COLO829 (cell line): ENCODE measurements around the gene B4GALNT1.
A peak's percentile ranks its signal among the peaks of the same experiment; 100 is the strongest.
"Not testable (repeated sequence)": the region's sequence is repeated elsewhere in the genome, so short reads cannot be mapped to it uniquely, and the experiment has no call there.

Experiments used
- DNase-seq: peaks from one replicate; pipeline ENCODE4 v3.0.0; 2012; ENCODE audit warnings: low spot score

Gene B4GALNT1

DNA sequence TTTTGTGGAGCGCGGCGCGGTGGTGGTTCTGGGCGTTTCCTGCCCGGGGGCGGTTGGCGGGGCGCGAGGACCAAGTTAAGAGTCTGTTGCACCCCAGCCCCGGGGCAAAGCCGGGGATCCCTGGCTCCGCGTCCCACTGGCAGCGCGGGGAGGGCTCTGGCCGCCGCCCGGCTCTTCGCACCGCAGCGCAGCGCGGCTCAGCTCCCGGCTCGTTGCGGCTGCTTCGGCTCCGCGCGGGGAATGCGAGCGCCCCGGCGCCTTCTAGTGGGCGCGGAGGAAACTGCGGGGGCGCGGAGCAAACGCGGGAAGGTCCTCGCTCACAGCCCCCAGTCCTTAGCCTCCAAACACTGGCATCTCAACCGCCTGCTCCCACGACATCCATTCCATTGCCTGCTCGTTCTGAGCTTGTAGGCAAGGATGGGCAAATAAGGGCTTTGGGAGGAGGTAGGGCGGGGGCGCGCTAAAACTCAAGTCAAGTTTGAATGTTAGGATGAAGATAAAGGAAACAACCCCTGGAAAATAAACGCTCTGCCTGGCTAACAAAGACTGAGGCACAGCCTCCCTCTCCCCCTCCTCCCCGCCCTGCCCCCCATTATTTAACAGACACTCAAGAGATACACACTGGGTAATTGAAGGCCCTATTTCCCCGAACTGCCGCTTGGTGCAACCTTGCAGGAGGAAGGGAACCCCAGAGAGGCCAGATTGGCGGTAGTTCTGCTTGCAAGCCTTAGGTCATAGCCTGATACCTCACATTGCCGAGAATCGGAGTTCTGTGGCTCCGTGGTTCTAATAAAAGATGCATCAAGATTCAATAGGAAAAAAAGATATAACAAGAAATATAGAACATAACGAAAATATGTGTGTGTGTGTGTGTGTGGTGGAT, at the start of gene B4GALNT1:
Gene B4GALNT1, minus strand, starts transcription at position 244 of the 883 bp plus-strand sequence. CDS start 1,069 bp downstream, outside the sequence.
- peak; percentile 57 for DNase-seq

DNA sequence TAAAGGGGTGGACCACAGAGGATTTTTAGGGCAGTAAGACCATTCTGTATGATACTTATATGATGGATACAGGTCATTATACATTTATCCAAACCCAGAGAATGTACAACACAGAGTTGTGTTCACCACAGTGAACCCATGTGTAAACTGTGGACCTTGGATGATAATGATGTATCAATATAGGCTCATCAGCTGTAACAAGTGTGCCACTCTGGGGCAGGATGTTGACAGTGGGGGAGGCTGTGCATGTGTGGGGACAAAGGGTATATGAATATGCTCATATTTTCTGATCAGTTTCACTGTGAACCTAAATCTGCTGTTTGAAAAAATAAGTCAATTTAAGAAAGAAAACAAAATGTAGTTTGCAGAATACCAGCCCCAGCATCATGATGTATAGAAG, 46.7 kb upstream of the B4GALNT1 start:
- DNase-seq = no peak

DNA sequence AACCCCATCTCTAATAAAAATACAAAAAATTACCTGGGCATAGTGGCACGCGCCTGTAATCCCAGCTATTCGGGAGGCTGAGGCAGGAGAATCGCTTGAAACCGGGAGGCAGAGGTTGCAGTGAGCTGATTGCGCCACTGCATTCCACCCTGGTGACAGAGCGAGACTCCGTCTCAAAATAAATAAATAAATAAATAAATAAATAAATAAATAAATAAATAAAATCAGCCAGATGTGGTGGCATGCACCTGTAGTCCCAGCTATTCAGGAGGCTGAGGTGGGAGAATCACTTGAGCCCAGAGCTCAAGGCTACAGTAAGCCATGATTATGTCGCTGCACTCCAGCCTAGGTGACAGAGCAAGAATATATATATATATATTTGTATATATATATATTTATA, 44.9 kb upstream of the B4GALNT1 start:
- DNase-seq = not testable (repeated sequence)

DNA sequence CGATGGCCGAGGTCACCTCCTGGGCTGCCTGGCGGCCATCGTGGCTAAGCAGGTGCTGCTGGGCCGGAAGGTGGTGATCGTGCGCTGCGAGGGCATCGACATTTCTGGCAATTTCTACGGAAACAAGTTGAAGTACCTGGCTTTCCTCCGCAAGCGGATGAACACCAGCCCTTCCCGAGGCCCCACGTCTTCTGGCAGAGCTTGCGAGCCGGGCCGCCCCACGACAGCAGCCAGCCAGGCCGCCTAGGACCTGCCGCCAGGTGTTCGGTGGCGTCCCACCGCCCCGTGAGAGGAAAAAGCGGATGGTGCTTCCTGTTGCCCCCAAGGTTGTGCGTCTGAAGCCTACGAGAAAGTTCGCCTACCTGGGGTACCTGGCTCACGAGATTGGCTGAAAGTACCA, 41.7 kb upstream of the B4GALNT1 start:
- DNase-seq = no peak

DNA sequence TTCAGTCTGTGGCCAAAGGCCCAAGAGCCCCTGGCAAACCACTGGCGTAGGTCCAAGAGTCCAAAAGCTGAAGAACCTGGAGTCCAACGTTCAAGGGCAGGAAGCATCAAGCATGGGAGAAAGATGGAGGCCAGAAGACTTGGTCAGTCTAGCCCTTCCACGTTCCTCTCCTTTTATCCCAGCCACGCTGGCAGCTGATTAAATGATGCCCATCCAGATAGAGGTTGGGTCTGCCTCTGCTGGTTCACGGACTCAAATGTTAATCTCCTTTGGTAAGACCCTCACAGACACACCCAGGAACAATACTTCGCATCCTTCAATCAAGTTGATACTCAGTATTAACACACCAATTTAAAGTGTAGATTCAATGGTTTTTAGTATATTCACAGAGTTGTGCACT, 39.8 kb upstream of the B4GALNT1 start:
- DNase-seq = no peak

DNA sequence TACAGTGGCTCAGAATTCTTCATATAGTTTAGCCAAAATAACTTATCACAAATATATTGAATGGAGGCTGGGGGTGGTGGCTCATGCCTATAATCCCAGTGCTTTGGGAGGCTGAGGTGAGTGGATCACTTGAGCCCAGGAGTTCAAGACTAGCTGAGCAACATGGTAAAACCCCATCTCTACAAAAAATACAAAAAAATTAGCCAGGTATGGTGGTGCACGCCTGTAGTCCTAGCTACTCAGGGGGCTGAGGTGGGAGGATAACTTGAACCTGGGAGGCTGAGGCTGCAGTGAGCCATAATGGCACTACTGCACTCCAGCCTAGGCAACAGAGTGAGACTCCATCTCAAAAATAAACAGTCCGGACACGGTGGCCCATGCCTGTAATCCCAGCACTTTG, 38.8 kb upstream of the B4GALNT1 start:
- DNase-seq = not testable (repeated sequence)

DNA sequence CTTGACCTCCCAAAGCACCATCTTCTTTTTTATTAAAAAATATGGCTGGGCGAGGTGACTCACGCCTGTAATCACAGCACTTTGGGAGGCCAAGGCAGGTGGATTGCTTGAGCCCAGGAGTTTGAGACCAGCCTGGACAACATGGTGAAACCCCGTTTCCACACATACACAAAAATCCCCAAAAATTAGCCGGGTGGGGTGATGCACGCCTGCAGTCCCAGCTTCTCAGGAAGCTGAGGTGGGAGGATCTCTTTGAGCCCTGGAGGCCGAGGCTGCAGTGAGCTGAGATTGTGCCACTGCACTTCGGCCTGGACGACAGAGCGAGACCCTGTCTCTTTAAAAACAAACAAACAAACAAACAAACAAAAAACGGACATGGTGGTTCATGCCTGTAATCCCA, 36.7 kb upstream of the B4GALNT1 start:
- DNase-seq = not testable (repeated sequence)

DNA sequence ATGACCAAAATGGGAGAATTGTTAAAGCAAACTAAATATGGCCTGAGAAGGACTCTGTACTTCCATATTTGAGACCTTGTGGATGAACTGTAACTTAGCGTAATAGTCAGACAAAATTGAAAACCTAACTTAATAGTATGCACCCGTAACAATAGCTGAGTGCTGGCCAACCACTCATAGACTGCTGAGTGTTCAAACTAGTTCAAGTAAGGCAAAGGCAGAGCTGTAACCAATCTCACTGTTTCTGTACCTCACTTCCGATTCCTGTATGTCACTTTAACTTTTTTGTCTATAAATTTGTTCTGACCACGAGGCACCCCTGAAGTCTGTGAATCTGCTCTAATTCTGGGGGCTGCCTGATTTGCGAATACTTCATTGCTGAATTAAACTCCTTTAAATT, 33.9 kb upstream of the B4GALNT1 start:
- no peak for DNase-seq

DNA sequence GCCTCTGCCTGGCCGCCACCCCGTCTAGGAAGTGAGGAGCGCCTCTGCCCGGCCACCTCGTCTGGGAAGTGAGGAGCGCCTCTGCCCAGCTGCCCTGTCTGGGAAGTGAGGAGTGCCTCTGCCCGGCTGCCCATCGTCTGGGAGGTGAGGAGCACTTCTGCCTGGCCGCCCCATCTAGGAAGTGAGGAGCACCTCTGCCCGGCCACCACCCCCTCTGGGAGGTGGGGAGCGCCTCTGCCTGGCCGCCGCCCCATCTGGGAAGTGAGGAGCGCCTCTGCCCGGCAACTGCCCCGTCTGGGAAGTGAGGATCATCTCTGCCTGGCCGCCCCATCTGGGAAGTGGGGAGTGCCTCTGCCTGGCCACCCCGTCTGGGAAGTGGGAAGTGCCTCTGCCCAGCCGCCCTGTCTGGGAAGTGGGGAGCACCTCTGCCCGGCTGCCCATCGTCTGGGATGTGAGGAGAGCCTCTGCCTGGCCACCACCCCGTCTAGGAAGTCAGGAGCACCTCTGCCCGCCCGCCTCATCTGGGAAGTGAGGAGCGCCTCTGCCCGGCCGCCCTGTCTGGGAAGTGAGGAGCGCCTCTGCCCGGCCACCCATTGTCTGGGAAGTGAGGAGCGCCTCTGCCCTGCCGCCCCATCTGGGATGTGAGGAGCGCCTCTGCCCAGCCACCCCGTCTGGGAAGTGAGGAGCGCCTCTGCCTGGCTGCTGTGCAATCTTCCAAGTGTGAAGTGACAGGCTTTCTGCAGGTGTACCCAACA, 32.2 kb upstream of the B4GALNT1 start:
- not testable (repeated sequence) for DNase-seq

DNA sequence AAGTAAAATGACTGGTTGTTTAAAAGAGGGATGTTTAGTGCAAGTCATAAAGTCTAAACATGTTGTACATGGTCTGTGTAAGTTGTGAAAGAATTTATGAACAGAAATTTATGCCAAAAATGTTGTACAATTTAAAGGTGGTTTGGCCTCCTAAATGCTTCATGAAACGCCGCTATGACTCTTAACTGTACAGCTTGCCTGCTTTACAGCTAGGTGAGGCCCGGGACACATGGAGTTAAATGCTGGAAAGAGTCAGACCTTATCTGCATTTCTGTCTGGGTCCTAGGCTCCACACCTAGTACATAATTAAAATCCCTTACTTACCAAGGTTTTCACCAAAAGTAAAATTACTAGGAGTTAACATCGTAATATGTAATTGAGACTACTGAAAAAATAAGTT, 28.4 kb upstream of the B4GALNT1 start:
- no peak for DNase-seq

DNA sequence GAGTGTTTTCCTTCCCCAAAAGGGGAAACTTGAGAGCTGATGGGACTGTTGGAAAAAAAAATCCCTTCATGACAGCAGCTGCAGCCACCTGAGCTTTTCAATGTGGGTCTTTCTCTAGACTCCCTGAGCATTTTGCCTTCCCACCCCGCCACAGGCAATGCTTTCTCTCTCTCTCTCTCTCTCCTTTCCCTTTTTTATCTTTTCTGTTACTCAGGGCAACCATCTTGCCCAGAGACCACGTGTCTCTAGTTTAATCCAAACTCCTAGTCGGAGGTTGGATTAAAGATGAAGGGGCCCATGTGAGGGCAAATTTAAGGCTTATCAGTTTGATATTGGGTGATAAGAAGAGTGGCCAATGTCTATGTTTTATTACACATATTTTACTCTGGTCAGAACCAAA, 25.9 kb upstream of the B4GALNT1 start:
- DNase-seq = no peak

DNA sequence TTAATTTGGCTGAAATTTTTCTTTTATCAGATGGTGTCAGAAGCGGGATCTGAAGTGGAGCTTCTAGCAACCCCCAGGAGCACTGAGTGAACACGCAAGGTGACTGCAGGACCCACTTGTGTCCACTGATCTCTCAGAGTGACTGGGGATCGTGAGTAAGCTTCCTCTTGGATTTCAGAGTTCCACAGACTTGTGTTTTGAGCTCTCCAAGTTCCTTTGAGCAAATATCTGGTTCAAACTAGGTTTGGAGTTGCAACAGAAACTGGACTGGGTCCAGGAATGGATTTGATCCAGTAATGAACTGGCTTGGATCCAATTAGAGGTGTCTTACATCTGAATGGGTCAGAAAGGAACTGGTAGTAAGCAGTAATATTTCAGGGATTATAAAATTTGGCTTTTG, 24.7 kb upstream of the B4GALNT1 start:
- DNase-seq = no peak

DNA sequence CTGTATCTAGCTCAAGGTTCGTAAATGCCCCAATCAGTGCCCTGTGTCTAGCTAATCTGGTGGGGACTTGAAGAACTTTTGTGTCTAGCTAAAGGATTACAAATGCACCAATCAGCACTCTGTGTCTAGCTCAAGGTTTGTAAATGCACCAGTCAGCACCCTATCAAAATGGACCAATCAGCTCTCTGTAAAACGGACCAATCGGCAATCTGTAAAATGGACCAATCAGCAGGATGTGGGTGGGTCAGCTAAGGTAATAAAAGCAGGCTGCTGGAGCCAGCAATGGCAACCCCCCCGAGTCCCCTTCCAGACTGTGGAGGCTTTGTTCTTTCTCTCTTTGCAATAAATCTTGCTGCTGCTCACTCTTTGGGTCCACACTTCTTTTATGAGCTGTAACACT, 23.4 kb upstream of the B4GALNT1 start:
- not testable (repeated sequence) for DNase-seq

DNA sequence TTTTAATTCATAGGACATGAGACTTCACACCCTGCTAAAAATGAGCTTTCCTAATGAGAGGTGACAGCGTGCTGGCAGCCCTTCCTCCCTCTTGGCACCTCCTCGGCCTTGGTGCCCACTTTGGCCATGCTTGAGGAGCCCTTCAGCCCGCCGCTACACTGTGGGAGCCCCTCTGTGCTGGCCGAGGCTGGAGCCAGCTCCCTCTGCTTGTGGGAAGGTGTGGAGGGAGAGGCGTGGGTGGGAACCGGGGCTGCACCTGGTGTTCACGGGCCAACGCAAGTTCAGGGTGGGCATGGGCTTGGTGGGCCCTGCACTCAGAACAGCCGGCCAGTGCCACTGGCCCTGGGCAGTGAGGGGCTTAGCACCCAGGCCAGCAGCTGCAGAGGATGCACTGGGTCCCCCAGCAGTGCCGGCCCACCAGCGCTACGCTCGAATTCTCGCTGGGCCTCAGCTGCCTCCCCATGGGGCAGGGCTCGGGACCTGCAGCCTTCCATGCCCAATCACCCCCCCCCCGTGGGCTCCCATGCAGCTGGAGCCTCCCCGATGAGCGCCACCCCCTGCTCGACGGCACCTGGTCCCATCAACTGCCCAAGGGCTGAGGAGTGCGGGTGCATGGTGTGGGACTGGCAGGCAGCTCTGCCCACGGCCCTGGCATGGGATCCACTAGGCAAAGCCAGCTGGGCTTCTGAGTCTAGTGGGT, 22.7 kb upstream of the B4GALNT1 start:
- DNase-seq = no peak

DNA sequence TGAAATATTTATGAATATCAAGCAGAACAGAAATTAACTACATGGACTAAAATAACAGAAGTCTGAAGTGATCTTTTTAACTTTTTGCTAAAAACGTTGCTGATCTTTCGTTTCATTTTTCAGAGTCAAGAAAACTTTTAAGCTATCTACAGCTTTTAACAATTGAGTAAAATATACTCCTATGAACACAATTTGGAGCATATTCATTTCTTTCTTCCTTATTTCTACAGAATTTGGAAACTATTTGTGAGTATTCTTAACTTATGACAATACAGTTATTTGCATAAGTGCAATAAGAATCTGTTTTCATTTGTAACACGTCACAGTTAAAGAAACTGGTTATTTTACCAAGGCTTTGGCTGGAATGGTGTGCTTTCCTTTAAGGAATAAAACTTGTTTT, 21.0 kb upstream of the B4GALNT1 start:
- DNase-seq = no peak

DNA sequence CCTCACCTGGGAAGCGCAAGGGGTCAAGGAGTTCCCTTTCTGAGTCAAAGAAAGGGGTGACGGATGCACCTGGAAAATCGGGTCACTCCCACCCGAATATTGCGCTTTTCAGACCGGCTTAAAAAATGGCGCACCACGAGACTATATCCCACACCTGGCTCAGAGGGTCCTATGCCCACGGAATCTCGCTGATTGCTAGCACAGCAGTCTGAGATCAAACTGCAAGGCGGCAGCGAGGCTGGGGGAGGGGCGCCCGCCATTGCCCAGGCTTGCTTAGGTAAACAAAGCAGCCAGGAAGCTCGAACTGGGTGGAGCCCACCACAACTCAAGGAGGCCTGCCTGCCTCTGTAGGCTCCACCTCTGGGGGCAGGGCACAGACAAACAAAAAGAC, 13.7 kb upstream of the B4GALNT1 start:
- DNase-seq = not testable (repeated sequence)

DNA sequence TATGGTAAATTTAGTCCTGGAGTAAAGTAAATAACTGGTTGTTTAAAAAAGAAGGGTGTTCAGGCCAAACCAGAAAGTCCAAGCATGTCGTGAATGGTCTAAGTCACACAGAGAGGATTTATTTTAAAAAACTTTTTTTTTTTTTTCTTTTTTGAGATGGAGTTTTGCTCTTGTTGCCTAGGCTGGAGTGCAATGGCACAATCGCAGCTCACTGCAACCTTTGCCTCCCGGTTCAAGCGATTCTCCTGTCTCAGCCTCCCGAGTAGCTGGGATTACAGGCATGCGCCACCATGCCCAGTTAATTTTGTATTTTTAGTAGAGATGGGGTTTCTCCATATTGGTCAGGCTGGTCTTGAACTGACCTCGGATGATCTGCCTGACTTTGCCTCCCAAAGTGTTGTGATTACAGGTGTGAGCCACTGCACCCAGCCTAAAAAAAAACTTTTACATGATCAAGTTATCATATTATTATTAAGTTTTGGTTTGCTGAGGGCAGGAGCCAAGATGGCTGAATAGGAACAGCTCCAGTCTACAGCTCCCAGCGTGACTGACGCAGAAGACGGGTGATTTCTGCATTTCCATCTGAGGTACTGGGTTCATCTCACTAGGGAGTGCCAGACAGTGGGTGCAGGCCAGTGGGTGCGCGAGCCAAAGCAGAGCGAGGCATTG, 13.1 kb upstream of the B4GALNT1 start:
- DNase-seq = not testable (repeated sequence)

DNA sequence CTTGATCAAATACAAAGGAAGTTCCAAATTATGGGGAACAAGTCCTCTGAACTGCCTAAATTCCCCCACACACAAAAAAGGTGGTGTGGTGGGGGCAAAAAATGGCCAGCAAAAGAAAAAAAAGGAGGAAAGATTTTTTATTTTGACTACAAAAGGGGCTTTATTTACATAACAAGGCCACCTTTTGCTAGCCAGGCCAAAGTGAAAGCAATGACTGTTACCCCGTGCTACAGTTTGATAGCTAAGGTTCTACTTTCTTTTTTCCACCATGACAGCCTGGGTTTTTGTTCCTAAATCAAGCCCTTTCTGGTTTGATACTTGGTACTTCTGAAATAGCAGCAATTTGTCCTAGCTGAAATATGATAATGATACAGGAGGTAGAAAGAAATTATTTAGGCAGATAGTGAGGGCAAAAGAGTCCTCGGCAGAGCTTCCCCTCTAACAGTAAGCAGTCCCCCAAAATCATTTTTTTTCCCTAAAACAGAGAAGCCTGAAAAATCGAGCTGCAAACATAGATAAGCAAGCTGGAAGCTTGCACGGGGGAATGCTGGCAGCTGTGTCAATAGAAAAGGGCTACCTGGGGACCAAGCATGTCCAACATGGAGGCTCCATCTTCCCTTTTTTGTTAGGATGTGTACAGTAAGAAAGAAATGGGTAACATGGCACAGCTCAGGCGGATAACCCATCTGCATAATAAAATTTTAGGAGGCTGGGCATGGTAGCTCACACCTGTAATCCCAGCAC, 8.9 kb upstream of the B4GALNT1 start:
- DNase-seq = no peak

DNA sequence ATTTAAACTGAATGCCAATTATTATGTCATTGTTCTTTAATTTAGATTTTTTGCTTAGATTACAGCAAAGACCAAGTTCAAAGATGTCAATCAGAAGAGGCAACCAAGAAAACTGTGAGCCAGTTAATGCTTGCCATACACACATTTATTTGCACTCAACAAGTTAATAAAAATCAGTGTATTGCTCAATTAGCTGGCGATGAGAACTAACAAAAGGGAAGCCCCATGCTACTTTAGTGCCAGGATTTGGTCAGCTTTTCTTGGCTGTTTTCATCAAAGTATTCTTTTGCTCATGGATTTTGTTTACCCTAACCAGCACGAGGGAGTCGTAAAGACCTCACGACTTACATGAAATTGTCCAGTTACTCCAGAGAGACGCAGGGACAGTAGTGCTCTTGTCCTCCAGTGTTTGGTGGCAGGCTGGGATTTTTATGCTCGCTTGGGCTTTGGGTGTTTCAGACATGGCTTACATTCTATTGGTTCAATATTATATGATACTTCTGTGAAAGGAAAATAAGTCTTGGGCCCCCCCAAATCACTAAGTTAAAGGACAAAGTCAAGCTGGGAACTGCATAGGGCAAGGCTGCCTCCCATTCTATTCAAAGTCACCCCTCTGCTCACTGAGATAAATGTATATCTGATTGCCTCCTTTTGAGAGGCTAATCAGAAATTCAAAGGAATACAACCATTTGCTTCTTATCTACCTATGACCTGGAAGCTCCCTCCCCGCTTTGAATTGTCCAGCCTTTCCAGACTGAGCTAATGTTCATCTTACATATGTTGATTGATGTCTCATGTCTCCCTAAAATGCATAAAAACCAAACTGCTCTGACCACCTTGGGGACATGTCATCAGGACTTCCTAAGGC, 7.4 kb upstream of the B4GALNT1 start:
- DNase-seq = no peak

DNA sequence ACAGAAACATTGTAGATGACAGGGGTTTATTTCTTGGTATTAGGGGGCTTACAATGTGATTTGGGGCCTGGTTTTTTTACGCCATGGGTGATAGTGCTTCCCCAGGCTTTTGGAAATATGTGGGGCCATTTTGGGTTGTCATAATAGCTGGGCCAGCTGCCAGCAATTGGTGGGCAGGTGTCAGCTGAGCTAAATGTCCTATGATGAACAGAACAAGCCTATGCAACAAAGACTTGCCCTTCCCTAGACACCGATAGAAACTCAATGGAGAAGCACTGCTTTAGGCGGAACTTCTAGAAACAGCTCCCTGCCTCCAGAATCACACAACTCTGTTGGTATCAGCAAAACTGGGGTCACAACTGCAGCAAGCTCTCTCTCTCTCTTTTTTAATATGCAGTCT, 5.1 kb upstream of the B4GALNT1 start:
- no peak for DNase-seq
